RWPE2 (cell line): ENCODE results near the gene PDE6H.

Source experiments
- ATAC-seq: fragments of 200-7000 bp; cut with Tn5 transposase; 3 replicates; pipeline ENCODE4 v1.9.1; 2021; ENCODE audit warnings: low read depth
- DNase-seq: peaks from one replicate; pipeline ENCODE4 v3.0.0-alpha.2; 2020; ENCODE audit warnings: low spot score
- H3K27ac ChIP-seq: fragments of 450-650 bp; 2 replicates; pipeline ENCODE4 v1.5.1; 2017; ENCODE audit warnings: mild to moderate bottlenecking; ENCODE audit not compliant: poor library complexity, severe bottlenecking
- H3K27me3 ChIP-seq: fragments of 250-450 bp; sonication (Bioruptor Pico); 2 replicates; pipeline ENCODE4 v1.5.1; 2021; ENCODE audit warnings: mild to moderate bottlenecking, moderate library complexity; ENCODE audit not compliant: insufficient read depth, poor library complexity, severe bottlenecking
- H3K36me3 ChIP-seq: fragments of 250-450 bp; sonication (Bioruptor Pico); 2 replicates; pipeline ENCODE4 v1.5.1; 2020; ENCODE audit warnings: low read depth, mild to moderate bottlenecking, moderate library complexity
- H3K4me1 ChIP-seq: fragments of 250-450 bp; sonication (Bioruptor Pico); 2 replicates; pipeline ENCODE4 v1.5.1; 2021; ENCODE audit warnings: mild to moderate bottlenecking, moderate library complexity; ENCODE audit not compliant: insufficient read depth, poor library complexity, severe bottlenecking
- H3K4me3 ChIP-seq: fragments of 250-450 bp; sonication (Bioruptor Pico); 2 replicates; pipeline ENCODE4 v1.5.1; 2021; ENCODE audit warnings: mild to moderate bottlenecking, moderate library complexity; ENCODE audit not compliant: severe bottlenecking
- H3K9me3 ChIP-seq: fragments of 250-450 bp; sonication (Bioruptor Pico); 2 replicates; pipeline ENCODE4 v1.5.1; 2021; ENCODE audit warnings: mild to moderate bottlenecking, moderate library complexity; ENCODE audit not compliant: severe bottlenecking
- CTCF ChIP-seq: fragments of 450-650 bp; IDR thresholded peaks from one replicate; pipeline ENCODE4 v1.5.1; 2017; ENCODE audit warnings: mild to moderate bottlenecking, moderate library complexity; ENCODE audit not compliant: poor library complexity, severe bottlenecking

The PDE6H gene

DNA sequence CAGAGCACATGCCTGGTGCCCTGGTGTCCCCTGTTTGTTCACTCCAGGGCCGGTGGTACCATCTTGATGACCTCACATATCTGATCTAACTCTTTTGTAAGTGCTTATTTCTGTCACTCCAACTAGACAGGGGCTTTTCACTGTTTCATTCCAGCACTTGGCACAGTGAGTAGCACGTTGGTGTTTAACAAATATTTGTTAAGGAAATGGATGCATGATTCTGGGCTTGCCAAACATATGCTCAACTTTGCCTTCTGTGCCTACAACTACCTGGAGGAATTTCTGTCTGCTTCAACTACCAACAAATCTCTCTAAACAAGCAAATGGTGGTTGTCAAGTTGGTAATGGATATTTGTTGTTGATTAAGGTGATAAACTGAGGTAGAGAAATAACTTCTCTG lies 31.6 kb downstream of the PDE6H start:
- ATAC-seq (no peak), DNase-seq (no peak)
- Histone ChIP-seq H3K27ac (no peak overlapping the region), H3K4me3 (no peak overlapping the region), H3K36me3 (no peaks in the 10 kb centered on the region), H3K9me3 (no peaks in the 10 kb centered on the region), H3K4me1 (peaks cover 3% of the 10 kb centered on the region), H3K27me3 (no peaks in the 10 kb centered on the region)
- no peak for TF ChIP-seq CTCF

DNA sequence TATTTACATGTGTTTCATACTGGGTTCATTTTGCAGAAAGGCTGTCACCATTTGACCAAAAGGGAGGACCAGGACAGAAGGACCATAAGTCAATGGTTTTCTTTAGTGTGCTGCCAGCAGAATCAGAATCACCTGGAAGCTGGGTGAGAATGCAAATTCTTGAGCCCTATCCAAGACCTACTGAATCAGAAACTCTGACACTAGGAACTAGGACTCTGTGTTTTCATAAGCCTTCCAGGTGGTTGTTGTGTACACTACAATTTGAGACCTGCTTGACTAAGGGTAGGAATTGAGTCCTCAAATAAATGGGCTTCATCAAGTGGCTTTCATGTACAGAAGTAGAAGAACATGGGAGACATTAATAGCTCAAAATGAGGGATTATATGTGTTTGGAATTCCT lies 32.2 kb downstream of the PDE6H start:
- no peak for DNase-seq
- no peak for TF ChIP-seq CTCF
- Histone ChIP-seq H3K27me3 (no peaks in the 10 kb centered on the region), H3K4me1 (no peaks in the 10 kb centered on the region), H3K4me3 (no peak overlapping the region), H3K9me3 (no peaks in the 10 kb centered on the region), H3K36me3 (no peaks in the 10 kb centered on the region), H3K27ac (no peak overlapping the region)
- no peak for ATAC-seq

- H3K4me1 ChIP-seq: no peaks in the 10 kb centered on the region
- no peaks in the 10 kb centered on the region for H3K36me3 ChIP-seq
- H3K9me3 ChIP-seq: no peaks in the 10 kb centered on the region
- no peak for ATAC-seq
- TF ChIP-seq CTCF: no peak
- no peak for DNase-seq
- H3K27ac ChIP-seq: no peak overlapping the region
- H3K27me3 ChIP-seq: no peaks in the 10 kb centered on the region
- H3K4me3 ChIP-seq: no peak overlapping the region
These were observed 34.7 kb downstream of the PDE6H start for GRCh38 chr12:15007551-15007950.

DNA sequence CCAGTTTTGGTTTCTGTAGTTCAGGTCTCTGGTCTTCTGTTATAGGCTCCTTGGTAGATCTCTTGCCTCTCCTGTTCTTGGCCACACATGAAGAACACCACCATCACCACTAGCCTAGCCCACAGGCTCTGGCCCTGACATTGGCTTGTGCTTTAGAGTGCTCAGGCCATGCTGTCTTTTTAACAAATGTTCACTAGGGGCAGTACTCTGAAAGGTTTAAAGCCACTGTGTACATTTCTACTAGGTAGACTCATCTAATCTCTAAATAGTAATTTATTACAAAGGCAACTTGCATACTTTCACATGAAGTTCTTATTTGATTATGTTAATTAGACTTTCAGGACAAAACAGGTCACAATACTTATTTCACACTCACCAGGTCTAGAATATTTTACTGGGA lies 38.3 kb downstream of the PDE6H start:
- no peak for ATAC-seq
- no peak overlapping the region for H3K4me3 ChIP-seq
- no peaks in the 10 kb centered on the region for H3K9me3 ChIP-seq
- H3K27ac ChIP-seq: no peak overlapping the region
- no peak for DNase-seq
- no peak for TF ChIP-seq CTCF
- H3K36me3 ChIP-seq: no peaks in the 10 kb centered on the region
- no peaks in the 10 kb centered on the region for H3K27me3 ChIP-seq
- no peaks in the 10 kb centered on the region for H3K4me1 ChIP-seq

DNA sequence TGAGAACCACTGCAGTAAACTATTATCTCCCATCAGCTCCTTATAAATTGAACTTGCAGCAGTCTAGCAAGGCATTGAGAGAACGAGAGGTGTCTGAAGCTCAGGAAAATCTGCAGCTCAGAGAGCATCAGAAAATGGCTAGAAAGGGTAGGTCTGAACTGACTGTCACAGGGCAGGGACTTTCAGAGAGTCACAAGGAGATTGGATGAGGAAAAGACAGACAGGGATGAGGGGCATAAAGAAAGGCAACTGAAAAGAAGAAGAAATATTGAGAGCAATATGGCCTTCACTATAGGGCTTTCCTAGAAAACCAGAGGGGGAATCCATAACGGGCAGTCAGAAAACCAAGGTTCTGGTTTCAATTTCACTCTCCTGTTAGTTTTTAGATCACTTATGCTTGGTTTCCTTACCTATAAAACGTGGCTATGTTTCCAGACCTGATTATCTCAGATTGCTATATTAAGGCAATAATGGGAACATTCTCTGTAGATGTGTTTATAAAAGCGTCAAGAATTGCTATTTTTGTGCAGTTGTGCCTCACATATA lies 40.9 kb downstream of the PDE6H start:
- no peak for TF ChIP-seq CTCF
- no peak overlapping the region for H3K27ac ChIP-seq
- H3K27me3 ChIP-seq: no peaks in the 10 kb centered on the region
- no peak for DNase-seq
- H3K36me3 ChIP-seq: no peaks in the 10 kb centered on the region
- no peak overlapping the region for H3K4me3 ChIP-seq
- no peak for ATAC-seq
- no peaks in the 10 kb centered on the region for H3K9me3 ChIP-seq
- H3K4me1 ChIP-seq: no peaks in the 10 kb centered on the region
